GM13977 (cell line): ENCODE measurements around the gene MRPS27.

Experiments used
- DNase-seq: peaks from one replicate; pipeline ENCODE4 v3.0.0; 2012; ENCODE audit warnings: low spot score
- in situ Hi-C: fragments of 300-500 bp; cut with MboI; formaldehyde crosslinking; loops from one replicate; pipeline ENCODE4 v1.12.0; 2022; ENCODE audit warnings: low sequenced_read_pairs, low pct_unique_long_range_greater_than_20kb, mixed read lengths, inconsistent platforms; ENCODE audit not compliant: unreplicated experiment
- TF ChIP-seq, protein P1 (sequence below): IDR thresholded peaks from 2 replicates; pipeline ENCODE4 v1.5.1; 2012; ENCODE audit warnings: mild to moderate bottlenecking, control low read depth; ENCODE audit not compliant: insufficient read depth; ENCODE audit errors: extremely low read depth, missing control alignments

Gene MRPS27

DNA sequence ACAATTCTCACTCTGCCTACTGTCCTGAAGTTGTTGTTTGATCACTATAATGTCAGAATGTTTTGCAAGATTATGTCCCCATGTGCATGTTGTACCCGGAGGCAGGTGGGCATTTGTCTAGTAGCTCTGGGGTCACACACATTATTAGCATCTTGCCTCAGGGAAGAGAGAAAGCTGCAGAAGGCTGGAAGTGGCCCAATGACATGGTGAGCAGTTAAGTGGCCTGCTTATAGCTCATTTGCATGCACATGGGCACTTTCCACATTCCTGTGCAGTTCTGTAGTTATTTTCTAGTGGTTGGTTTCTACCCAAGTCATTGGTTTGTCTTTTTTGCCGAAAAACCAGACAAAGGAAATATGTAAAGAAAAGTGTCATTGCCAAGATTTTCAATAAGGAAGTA lies 131.9 kb downstream of the MRPS27 start:
- TF ChIP-seq, protein P1, sequence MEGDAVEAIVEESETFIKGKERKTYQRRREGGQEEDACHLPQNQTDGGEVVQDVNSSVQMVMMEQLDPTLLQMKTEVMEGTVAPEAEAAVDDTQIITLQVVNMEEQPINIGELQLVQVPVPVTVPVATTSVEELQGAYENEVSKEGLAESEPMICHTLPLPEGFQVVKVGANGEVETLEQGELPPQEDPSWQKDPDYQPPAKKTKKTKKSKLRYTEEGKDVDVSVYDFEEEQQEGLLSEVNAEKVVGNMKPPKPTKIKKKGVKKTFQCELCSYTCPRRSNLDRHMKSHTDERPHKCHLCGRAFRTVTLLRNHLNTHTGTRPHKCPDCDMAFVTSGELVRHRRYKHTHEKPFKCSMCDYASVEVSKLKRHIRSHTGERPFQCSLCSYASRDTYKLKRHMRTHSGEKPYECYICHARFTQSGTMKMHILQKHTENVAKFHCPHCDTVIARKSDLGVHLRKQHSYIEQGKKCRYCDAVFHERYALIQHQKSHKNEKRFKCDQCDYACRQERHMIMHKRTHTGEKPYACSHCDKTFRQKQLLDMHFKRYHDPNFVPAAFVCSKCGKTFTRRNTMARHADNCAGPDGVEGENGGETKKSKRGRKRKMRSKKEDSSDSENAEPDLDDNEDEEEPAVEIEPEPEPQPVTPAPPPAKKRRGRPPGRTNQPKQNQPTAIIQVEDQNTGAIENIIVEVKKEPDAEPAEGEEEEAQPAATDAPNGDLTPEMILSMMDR, result no peak
- DNase-seq, result no peak
- in situ Hi-C loops, result no loop called here

DNA sequence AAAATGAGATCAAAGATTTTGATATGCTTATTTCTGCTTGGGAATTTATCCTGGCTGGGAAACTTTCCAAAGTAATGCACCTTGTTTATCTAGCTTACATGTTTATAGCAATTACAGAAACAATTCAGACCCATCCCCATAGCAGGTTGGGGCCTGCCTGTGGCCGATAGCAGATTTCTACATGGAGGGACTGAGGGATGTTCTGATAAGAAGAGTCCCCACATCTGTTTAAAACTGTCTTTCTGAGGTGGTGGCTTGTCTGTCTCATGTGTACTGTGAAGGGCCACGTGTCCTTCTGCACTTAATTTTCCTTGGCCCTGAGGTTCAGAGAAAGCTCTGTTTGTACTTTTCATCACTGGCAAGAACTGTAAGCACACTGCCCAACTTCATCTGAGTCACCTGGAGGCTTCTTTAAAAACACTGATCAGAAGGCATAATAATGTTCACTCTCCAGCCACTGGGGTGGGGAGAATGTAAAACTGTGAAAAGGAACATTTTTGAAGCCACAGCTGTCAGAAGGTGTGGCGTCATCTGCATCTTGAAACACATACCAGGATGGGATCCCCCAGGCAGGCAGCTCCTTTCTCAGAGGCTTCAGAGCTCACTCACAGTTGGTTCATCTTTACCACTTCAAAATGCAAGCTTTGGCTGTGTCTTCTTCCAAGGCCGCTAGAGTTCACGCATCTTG lies 132.5 kb downstream of the MRPS27 start:
- TF ChIP-seq, protein P1, result no peak
- in situ Hi-C loops, result no loop called here
- no peak for DNase-seq

DNA sequence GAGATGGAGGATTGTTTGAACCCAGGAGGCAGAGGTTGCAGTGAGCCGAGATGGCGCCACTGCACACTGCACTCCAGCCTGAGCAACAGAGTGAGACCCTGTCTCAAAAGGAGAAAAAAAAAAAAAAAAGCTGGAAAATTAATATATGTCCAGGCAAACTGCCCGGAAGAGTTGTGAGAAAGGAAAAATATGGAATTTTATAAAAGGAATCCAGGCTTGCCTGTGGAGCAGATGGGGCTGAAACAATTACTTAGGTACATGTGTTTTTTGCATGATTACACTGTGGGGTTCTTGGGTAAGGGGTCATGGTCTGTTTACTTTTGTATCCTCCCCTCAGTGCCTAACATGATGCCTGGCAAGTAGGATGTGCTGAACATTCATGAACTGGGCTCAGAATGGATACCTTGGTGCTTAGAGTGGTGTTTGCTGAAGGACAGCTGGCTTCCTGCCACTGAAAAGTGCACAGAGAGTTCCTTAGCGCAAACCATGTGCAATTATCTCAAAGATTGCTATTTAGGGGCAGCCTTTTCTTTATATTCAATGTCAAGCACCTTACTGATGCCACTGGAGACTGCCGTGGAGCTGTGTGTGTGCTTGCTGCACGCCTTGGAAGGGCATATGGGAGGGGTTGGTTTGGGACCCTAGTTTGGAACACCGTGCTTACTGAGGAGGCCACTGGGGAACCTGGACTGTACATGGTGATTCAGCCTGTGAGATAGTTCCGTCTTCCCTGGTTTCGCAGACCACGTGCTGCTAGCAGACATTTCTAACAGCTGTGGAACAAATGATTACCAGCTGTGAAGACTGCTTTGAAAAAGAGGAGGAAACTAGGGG lies 134.3 kb downstream of the MRPS27 start:
- no peak for DNase-seq
- in situ Hi-C loops, result no loop called here
- TF ChIP-seq, protein P1, result no peak

DNA sequence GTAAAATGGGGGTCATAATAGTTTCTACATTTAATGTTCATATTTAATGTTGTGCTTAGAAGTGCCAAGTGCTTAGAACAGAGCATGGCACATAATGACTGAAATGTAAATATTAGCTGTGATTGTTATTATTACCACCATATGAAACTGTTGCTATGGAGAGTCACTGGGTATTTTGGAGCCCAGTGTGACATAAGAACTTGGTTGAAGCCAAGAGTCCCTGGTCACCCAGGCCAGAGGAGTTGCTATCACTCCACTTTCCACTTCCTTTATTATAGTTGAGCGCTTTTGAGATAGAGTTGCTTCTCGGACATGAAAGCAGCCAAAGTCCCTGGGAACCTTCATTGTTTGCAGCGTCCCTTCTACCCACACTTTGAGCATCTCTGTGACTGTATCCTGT lies 135.6 kb downstream of the MRPS27 start:
- in situ Hi-C loops, result no loop called here
- no peak for DNase-seq
- TF ChIP-seq, protein P1, result no peak

GRCh38 chr5:72183101-72183520 lies 136.9 kb downstream of the MRPS27 start:
- TF ChIP-seq, protein P1, result no peak
- DNase-seq, result no peak
- in situ Hi-C loops, result no loop called here

DNA sequence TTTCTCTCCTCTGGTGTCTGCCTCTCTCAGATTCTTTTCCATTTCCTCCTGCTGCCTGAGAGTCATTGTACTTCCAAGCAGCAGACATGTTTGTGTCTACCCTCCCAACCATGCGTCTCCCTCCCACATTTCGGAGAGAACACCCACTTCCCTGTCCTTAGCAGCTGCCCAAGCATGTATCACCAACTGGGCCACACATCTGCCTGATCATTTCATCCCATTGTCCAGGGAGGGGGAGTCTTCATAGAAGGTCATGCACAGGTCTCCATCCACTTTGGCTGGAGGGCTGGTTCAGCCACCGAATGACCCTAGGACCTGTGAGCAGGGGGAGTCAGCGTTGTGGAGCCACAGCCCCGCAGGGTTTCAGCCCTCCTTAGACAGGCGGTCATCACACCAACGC lies 137.4 kb downstream of the MRPS27 start:
- TF ChIP-seq, protein P1, result no peak
- in situ Hi-C loops, result no loop called here
- no peak for DNase-seq
